Coronary artery (tissue), 2 donors: ENCODE results near the gene HOXA13.
A peak's percentile ranks its signal among the peaks of the same experiment; 100 is the strongest.

ENCODE experiments used
- DNase-seq: peaks from one replicate; pipeline ENCODE4 v3.0.0-alpha.2; 2017; ENCODE audit warnings: low spot score
- H3K27ac ChIP-seq, 2 donors: fragments of 200-600 bp; sonication (generic); one replicate each; pipeline ENCODE4 v1.5.1; 2016 to 2019
- H3K4me3 ChIP-seq: fragments of 200-600 bp; sonication (generic); 2 replicates; pipeline ENCODE4 v1.5.1; 2016; ENCODE audit warnings: mild to moderate bottlenecking, moderate library complexity
- CTCF ChIP-seq: fragments of 200-600 bp; sonication (generic); IDR thresholded peaks from one replicate; pipeline ENCODE4 v1.5.1; 2019; ENCODE audit warnings: antibody characterized with exemption

The HOXA13 gene

GRCh38 chr7:27229448-27229847 is 29.6 kb upstream of the HOXA13 start:
- Histone ChIP-seq H3K27ac (no peak overlapping the region), H3K4me3 (no peak overlapping the region)
- DNase-seq: peak; percentile 33
- no peak for TF ChIP-seq CTCF

GRCh38 chr7:27224983-27225934 is 25.4 kb upstream of the HOXA13 start:
- no peak overlapping the region for H3K27ac ChIP-seq
- no peak for TF ChIP-seq CTCF
- no peak overlapping the region for H3K4me3 ChIP-seq
- DNase-seq: peak; percentile 40

- no peak for TF ChIP-seq CTCF
- Histone ChIP-seq H3K4me3 (no peak overlapping the region), H3K27ac (no peak overlapping the region)
- DNase-seq: no peak
Measured at GRCh38 chr7:27223941-27224575, 24.2 kb upstream of the HOXA13 start.

GRCh38 chr7:27221201-27221797 is 21.4 kb upstream of the HOXA13 start:
- TF ChIP-seq CTCF: no peak
- no peak for DNase-seq
- Histone ChIP-seq H3K4me3 (no peak overlapping the region), H3K27ac (no peak overlapping the region)

GRCh38 chr7:27220440-27220955 is 20.6 kb upstream of the HOXA13 start:
- no peak for TF ChIP-seq CTCF
- H3K4me3 ChIP-seq: peak overlapping the region; percentile 0
- DNase-seq: peak; percentile 26
- H3K27ac ChIP-seq: no peak overlapping the region

- no peak for DNase-seq
- no peak for TF ChIP-seq CTCF
- Histone ChIP-seq H3K27ac (no peak overlapping the region), H3K4me3 (no peak overlapping the region)
Measured at GRCh38 chr7:27219821-27220220, 19.9 kb upstream of the HOXA13 start.
